Adrenal gland (tissue), 12 donors: Measurements from ENCODE around the gene FAM53B. TPM values are rescaled to one million over a fixed set of nuclear protein-coding genes. Genes with fewer than 3 reads are reported as not detected.

Experiments used
- polyA plus RNA-seq, 3 donors: library from polyadenylated mRNA; stranded (reverse); fragments of 200-250 nt in 2 of 3; fragments of 350-450 nt in 1 of 3; fragmentation: Illumina TruSeq in 1 of 3; extraction: RNeasy Lipid Tissue Mini Kit (QIAGEN cat#74804) in 1 of 3; gene quantifications; one replicate each; pipeline ENCODE4 v1.2.3, GENCODE V29; 2013 to 2014
- small RNA-seq, 2 donors: library from RNA; depleted of rRNA; stranded (forward); fragments of <200 nt; gene quantifications; one replicate each; pipeline ENCODE3, GENCODE V24; 2016
- total RNA-seq, 9 donors: library from RNA; depleted of rRNA in 4 of 9; stranded (reverse); fragments of >200 nt in 4 of 9; fragments of 120-200 nt in 1 of 9; fragmentation: NEBNext Ultra II Directional in 1 of 9; extraction: Animal tissue kit (Norgen Biotek cat#: 25700) in 1 of 9; gene quantifications; one replicate each; pipeline versions ENCODE4 v1.1.0 to v1.2.4, GENCODE V29; 2013 to 2023
- donor health status: healthy with polysubstance abuse.
- donor health status: Bipolar disorder and iron deficiency.
- donor health status: DM: yes; HTN: yes; CAD: no.
- donor health status: DM: no; HTN: no; CAD: no.
- donor health status: DM: no; HTN: no; CAD: no.
- donor health status: DM: yes; HTN: yes; CAD: no.

FAM53B gene
- total and polyA plus RNA-seq, 12 donors: 15.1 to 90.9 (median 65.5) TPM

Small RNAs within 50 kb of the gene (small RNA-seq; reads per million reads assigned to genes)
- gene RF00019: 0 reads per million in 2 donors

Other genes with a start within 250 kb of the FAM53B start
- gene EEF1AKMT2, start 47.5 kb upstream of the FAM53B start, total RNA-seq: 10 to 100 TPM in 8 of 9 donors, 1 to 10 TPM in 1; 2.7 to 22.8 (median 16.5) TPM
- 10 to 100 TPM; 16.5 to 24.5 (median 17.8) TPM for gene EEF1AKMT2, start 47.5 kb upstream of the FAM53B start, polyA plus RNA-seq
- gene ABRAXAS2, start 57.4 kb upstream of the FAM53B start, total RNA-seq: 10 to 100 TPM; 12.4 to 20.6 (median 17.1) TPM
- gene ABRAXAS2, start 57.4 kb upstream of the FAM53B start, polyA plus RNA-seq: 10 to 100 TPM in 1 of 3 donors, 1 to 10 TPM in 2; 6.5 to 23.2 (median 7.0) TPM
- 10 to 100 TPM; 23.0 to 64.7 (median 42.2) TPM for gene ZRANB1, start 197.7 kb upstream of the FAM53B start, total RNA-seq
- 10 to 100 TPM; 20.2 to 30.4 (median 23.6) TPM for gene ZRANB1, start 197.7 kb upstream of the FAM53B start, polyA plus RNA-seq